NT2/D1 (cell line): ENCODE data around the gene MAP7D3.

Source experiments
- SUZ12 ChIP-seq: IDR thresholded peaks from 2 replicates; pipeline ENCODE4 v1.6.1; 2011; ENCODE audit not compliant: insufficient read length, insufficient read depth; ENCODE audit errors: extremely low read depth
- YY1 ChIP-seq: IDR thresholded peaks from 2 replicates; pipeline ENCODE4 v1.6.1; 2011; ENCODE audit not compliant: insufficient read length, insufficient read depth

- TF ChIP-seq YY1 (no peak), SUZ12 (no peak)
Measured at GRCh38 chrX:136183917-136184316, 67.3 kb downstream of the MAP7D3 start.
